ENCODE results near the gene ASAP3. TPM values are rescaled to one million over a fixed set of nuclear protein-coding genes. Genes with fewer than 3 reads are reported as not detected.

ASAP3 gene
- 24.5 TPM for polyA plus RNA-seq (2013, experiment 1 of 2)
- polyA plus RNA-seq (2013, experiment 2 of 2) = 24.9 TPM

DNA sequence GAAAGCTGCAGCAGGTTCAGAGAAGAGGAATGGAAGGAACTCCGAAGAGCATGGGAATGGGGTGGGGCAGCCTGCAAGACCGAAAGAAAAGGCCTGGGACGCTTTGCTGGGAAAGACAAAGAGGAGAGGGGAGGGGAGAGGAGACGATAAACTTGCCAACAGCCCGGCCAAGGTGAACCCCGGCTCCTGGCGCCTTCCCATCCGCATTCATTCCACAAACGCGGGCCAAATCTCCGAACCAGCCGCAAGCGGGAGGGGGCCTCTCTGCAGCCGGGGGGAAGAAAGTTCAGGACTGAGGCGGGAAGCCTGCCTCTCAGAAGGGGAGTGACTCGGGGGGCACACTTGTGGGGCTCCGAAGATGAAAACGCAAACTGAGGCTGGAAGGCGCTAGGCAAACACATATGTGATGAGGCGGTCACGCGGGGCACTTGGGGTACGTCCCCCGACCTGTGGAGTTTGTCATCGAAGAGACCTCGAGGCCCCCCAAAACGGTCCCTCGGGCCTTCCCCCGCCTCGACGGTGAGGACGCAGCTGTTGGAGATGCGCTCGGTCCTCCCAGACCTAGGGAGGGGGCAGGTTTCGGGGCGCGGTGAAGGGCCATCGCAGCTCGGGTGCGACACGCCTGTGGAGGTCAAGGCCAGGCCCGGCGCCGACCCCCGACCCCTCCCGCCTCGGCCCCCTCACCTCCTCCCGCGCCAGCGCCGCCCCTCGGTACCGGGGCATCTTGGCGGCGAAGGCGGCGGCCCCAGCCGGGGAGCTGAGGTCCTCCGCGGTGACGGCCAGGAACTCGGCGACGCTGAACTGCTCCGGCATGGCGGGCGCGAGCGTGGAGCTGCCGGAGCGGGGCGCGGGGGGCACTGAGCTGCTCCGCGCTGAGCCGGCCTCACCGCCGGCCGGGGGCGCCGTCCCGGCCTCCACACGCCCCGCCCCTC is at the start of gene ASAP3:
Gene ASAP3, minus strand, starts transcription at position 859 of the 932 bp plus-strand sequence. Its CDS starts 46 bp downstream, at position 813.
- Histone ChIP-seq H3K56ac (ENCODE audit: low read length) (peak within 1 kb of the TSS; percentile 95), H3K18ac (ENCODE audit: low read length) (peak within 1 kb of the TSS; percentile 54), H3K79me2 (ENCODE audit: control insufficient read depth, insufficient read depth, low read length) (peaks cover 30% of the 10 kb centered on the region), H4K5ac (ENCODE audit: low read length) (peak within 1 kb of the TSS; percentile 44), H2BK15ac (replicated peaks; ENCODE audit: low read depth) (no peak within 1 kb of the TSS), H3K27me3 (ENCODE audit: insufficient read depth, low read length, poor library complexity) (no peaks in the 10 kb centered on the region), H2BK5ac (ENCODE audit: low read length) (peak within 1 kb of the TSS; percentile 59), H3K9ac (ENCODE audit: low read length) (peak within 1 kb of the TSS; percentile 96), H2AK5ac (ENCODE audit: low read length) (peak within 1 kb of the TSS; percentile 8), H3K79me1 (ENCODE audit: low read length) (peaks cover 25% of the 10 kb centered on the region), H3K4ac (ENCODE audit: low read depth, low read length) (peak within 1 kb of the TSS; percentile 65), H3K4me2 (ENCODE audit: low read length) (peak within 1 kb of the TSS; percentile 78), H3K36me3 (ENCODE audit: control insufficient read depth, insufficient read depth, low read length) (no peaks in the 10 kb centered on the region), H3K23ac (ENCODE audit: low read length) (no peak within 1 kb of the TSS), H3K4me1 (ENCODE audit: control insufficient read depth, low read depth, low read length) (peaks cover 9% of the 10 kb centered on the region), H2BK120ac (ENCODE audit: low read depth, low read length) (no peak within 1 kb of the TSS), H3K27ac (ENCODE audit: low read depth, low read length) (peak within 1 kb of the TSS; percentile 89), H4K8ac (ENCODE audit: low read depth, low read length) (no peak within 1 kb of the TSS), H3K4me3 (ENCODE audit: low read length) (peak within 1 kb of the TSS; percentile 89)
- peak; percentile 85 for DNase-seq
- no CpG with 5 or more reads among the region's 84 CpGs for WGBS (ENCODE audit: extremely low coverage, insufficient coverage, low lambda C conversion rate)

DNA sequence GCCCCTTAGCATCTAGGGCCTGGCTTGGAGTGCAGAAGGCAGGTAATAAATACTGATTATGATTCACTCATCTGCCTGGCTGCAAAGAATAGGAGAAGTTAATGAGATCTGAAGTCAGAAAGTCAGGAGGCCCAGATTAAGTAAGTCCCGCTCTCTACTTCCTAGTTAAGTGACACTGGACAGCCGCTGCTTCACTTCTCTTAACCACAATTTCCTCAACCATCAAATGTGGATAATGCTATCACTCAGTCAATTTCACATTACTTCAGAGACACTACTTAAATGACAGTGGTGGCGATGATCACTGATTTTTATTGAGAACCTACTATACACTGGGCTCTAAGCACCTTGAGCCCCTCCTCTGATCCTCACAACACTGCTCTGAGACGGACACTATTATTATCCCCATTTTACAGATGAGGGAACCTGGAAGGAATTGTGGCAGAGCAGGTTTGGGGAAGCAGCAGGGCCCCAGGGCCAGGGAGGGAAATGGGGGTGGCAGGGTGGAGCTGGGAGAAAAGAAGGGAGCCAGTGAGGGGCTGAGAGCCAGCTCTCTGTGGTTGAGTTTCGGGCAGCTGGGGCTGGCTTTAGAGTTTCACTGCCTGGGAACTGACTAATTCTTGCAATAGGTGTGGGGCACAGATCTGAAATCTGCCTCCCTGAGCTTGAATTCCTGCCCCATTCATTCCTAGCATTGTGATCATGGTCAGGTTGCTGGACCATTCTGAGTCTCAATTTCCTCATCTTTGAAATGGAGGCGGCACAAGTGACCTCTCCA is 49.5 kb upstream of the ASAP3 start:
- no peak for DNase-seq
- WGBS (ENCODE audit: extremely low coverage, insufficient coverage, low lambda C conversion rate) = no CpG with 5 or more reads among the region's 6 CpGs
- Histone ChIP-seq H3K79me2 (ENCODE audit: control insufficient read depth, insufficient read depth, low read length) (no peaks in the 10 kb centered on the region), H3K36me3 (ENCODE audit: control insufficient read depth, insufficient read depth, low read length) (no peaks in the 10 kb centered on the region), H3K27ac (ENCODE audit: low read depth, low read length) (no peak overlapping the region), H2BK15ac (replicated peaks; ENCODE audit: low read depth) (no peak overlapping the region), H4K8ac (ENCODE audit: low read depth, low read length) (no peak overlapping the region), H3K79me1 (ENCODE audit: low read length) (no peaks in the 10 kb centered on the region), H3K4me2 (ENCODE audit: low read length) (no peak overlapping the region), H3K4ac (ENCODE audit: low read depth, low read length) (no peak overlapping the region), H2BK120ac (ENCODE audit: low read depth, low read length) (no peak overlapping the region), H3K4me3 (ENCODE audit: low read length) (no peak overlapping the region), H4K5ac (ENCODE audit: low read length) (no peak overlapping the region), H3K56ac (ENCODE audit: low read length) (no peak overlapping the region), H3K23ac (ENCODE audit: low read length) (no peak overlapping the region), H3K4me1 (ENCODE audit: control insufficient read depth, low read depth, low read length) (peaks cover 3% of the 10 kb centered on the region), H2BK5ac (ENCODE audit: low read length) (no peak overlapping the region), H2AK5ac (ENCODE audit: low read length) (no peak overlapping the region), H3K9ac (ENCODE audit: low read length) (no peak overlapping the region), H3K18ac (ENCODE audit: low read length) (no peak overlapping the region), H3K27me3 (ENCODE audit: insufficient read depth, low read length, poor library complexity) (no peaks in the 10 kb centered on the region)

DNA sequence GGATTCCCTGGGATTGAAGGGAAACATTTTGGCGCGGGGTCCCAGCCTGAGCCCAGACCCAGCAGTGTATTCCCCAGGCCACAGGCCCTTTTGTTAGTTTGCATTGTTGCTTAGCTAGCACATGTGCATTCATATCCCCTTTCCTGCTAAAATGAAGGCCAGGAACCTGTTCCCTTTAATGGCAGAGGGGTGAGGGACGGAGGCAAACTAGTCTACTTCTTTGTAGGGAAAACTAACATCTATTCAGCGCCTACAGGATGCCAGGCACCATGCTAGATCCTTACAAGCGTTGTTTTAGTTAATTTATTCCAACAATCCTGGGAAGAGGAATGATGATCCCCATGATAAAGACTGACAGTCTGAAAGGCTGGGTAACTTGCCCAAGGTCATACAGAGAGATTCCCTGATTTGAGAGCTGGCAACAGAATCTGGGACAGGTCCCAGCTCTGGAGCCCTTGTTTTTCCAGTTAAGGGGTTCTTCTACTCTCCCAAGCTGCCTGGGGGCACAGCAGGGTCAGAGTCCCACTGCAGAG is 47.6 kb upstream of the ASAP3 start:
- Histone ChIP-seq H3K4ac (ENCODE audit: low read depth, low read length) (peak overlapping the region; percentile 49), H3K79me2 (ENCODE audit: control insufficient read depth, insufficient read depth, low read length) (no peaks in the 10 kb centered on the region), H4K8ac (ENCODE audit: low read depth, low read length) (no peak overlapping the region), H2BK15ac (replicated peaks; ENCODE audit: low read depth) (no peak overlapping the region), H3K4me1 (ENCODE audit: control insufficient read depth, low read depth, low read length) (peaks cover 3% of the 10 kb centered on the region), H3K79me1 (ENCODE audit: low read length) (no peaks in the 10 kb centered on the region), H3K27ac (ENCODE audit: low read depth, low read length) (no peak overlapping the region), H3K4me2 (ENCODE audit: low read length) (peak overlapping the region; percentile 58), H2BK5ac (ENCODE audit: low read length) (no peak overlapping the region), H3K4me3 (ENCODE audit: low read length) (no peak overlapping the region), H4K5ac (ENCODE audit: low read length) (no peak overlapping the region), H3K56ac (ENCODE audit: low read length) (peak overlapping the region; percentile 80), H2AK5ac (ENCODE audit: low read length) (no peak overlapping the region), H3K36me3 (ENCODE audit: control insufficient read depth, insufficient read depth, low read length) (no peaks in the 10 kb centered on the region), H2BK120ac (ENCODE audit: low read depth, low read length) (no peak overlapping the region), H3K9ac (ENCODE audit: low read length) (peak overlapping the region; percentile 67), H3K18ac (ENCODE audit: low read length) (peak overlapping the region; percentile 2), H3K23ac (ENCODE audit: low read length) (no peak overlapping the region), H3K27me3 (ENCODE audit: insufficient read depth, low read length, poor library complexity) (no peaks in the 10 kb centered on the region)
- DNase-seq = no peak
- WGBS (ENCODE audit: extremely low coverage, insufficient coverage, low lambda C conversion rate) = no CpG with 5 or more reads among the region's 5 CpGs

DNA sequence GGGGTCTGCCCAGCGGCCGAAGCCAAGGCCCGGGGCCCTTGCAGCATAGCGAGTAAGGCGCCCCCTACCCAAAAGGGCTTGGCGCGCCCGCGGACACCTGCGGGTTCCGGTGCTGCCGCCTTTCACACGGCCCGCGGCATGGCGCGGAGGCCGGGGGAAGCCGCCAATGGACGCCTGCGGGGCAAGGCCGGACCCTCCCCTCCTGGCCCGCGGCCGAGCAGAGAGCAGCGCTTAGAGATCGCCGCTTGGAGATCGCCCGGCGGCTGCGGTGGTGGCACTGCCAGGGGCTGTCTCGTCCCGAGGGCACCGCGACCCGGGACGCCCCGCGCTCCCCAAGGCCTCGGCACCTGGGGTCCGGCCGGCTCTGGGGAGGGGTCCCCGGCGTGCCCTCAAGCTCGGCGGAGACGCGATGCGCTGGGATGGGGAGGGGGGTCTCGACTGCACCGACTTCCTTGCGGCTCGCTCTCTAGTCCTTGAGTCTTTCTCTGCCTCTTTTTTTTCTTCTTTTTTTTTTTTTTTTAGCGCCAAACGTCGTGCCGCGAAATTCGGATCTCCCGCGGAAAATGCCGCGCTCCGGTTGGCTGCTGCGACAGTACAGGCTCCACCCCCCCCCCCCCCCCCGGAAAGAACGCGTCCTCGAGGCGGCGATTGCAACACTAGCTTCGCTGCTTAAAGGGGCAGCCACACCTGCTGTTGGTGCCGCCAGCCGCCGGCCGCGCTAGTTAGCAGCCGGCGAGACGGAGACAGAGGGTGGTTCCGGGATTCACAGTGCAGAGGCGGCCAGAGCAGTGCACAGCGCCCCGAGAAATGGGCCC is 47.0 kb upstream of the ASAP3 start, which contains the start of gene E2F2:
Gene E2F2, minus strand, starts transcription at position 487 of the 815 bp plus-strand sequence. Its CDS starts 440 bp downstream, at position 47.
- no CpG with 5 or more reads among the region's 85 CpGs for WGBS (ENCODE audit: extremely low coverage, insufficient coverage, low lambda C conversion rate)
- Histone ChIP-seq H3K27me3 (ENCODE audit: insufficient read depth, low read length, poor library complexity) (no peaks in the 10 kb centered on the region), H3K79me1 (ENCODE audit: low read length) (no peaks in the 10 kb centered on the region), H2AK5ac (ENCODE audit: low read length) (peak within 1 kb of the TSS; percentile 24), H2BK5ac (ENCODE audit: low read length) (no peak within 1 kb of the TSS), H2BK120ac (ENCODE audit: low read depth, low read length) (no peak within 1 kb of the TSS), H3K27ac (ENCODE audit: low read depth, low read length) (no peak within 1 kb of the TSS), H4K5ac (ENCODE audit: low read length) (no peak within 1 kb of the TSS), H3K4me1 (ENCODE audit: control insufficient read depth, low read depth, low read length) (peaks cover 3% of the 10 kb centered on the region), H3K79me2 (ENCODE audit: control insufficient read depth, insufficient read depth, low read length) (no peaks in the 10 kb centered on the region), H3K56ac (ENCODE audit: low read length) (peak within 1 kb of the TSS; percentile 85), H3K23ac (ENCODE audit: low read length) (peak within 1 kb of the TSS; percentile 36), H3K36me3 (ENCODE audit: control insufficient read depth, insufficient read depth, low read length) (no peaks in the 10 kb centered on the region), H4K8ac (ENCODE audit: low read depth, low read length) (no peak within 1 kb of the TSS), H3K4me3 (ENCODE audit: low read length) (peak within 1 kb of the TSS; percentile 33), H3K18ac (ENCODE audit: low read length) (peak within 1 kb of the TSS; percentile 69), H2BK15ac (replicated peaks; ENCODE audit: low read depth) (no peak within 1 kb of the TSS), H3K9ac (ENCODE audit: low read length) (peak within 1 kb of the TSS; percentile 70), H3K4ac (ENCODE audit: low read depth, low read length) (peak within 1 kb of the TSS; percentile 49), H3K4me2 (ENCODE audit: low read length) (peak within 1 kb of the TSS; percentile 79)
- peak; percentile 94 for DNase-seq
